GM12873 (cell line): ENCODE measurements around the gene DSCAM.

Source experiments
- TF ChIP-seq, protein P1 (sequence below): IDR thresholded peaks from 2 replicates; pipeline ENCODE4 v1.5.1; 2012; ENCODE audit warnings: low read depth, mild to moderate bottlenecking, moderate library complexity, low read length, control low read depth; ENCODE audit not compliant: insufficient read depth; ENCODE audit errors: missing control alignments

DSCAM gene

DNA sequence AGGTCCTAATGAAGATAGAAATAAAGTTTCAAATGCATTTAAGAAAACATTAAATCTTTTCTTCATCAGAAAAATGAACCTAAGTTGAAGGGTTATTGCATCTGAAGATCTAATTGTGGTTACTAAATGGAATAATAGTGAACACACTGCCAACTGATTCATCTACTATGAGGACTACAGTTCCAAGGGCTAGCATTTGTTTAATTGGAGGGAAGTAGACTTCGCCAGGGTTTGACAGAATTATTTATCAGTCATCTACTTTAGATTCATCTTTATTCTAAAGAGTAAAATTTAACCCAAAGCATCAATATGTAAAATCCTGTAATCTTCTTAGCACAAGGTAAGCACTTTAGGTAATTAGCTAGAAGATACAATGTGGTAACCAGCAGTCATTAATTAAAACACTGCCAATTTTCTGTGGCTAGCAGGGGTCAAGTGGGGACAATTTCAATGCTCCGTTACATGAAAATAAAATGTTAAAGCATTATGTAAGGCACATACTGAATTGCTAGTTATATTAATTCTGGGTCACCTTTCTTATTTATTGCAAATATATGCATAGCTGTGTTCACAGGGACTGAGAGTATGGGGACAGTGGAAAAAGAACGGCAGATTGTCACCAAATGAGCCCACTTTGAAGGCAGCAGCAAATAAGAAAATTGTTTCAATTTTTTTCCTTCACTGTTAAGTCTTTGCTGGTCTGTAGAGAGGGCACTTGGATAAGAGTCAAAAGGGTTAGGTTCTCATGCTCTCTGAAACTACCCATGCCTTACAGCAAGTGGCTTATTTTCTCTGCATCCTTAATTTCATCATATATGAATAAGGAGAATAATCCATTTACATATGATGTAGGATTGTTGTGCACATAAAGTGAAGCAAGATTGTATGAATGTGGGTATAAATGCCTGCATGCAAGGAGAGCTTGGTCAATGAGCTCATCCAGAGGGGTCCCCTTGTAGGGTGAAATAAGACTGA, 563.8 kb downstream of the DSCAM start:
- TF ChIP-seq, protein P1, sequence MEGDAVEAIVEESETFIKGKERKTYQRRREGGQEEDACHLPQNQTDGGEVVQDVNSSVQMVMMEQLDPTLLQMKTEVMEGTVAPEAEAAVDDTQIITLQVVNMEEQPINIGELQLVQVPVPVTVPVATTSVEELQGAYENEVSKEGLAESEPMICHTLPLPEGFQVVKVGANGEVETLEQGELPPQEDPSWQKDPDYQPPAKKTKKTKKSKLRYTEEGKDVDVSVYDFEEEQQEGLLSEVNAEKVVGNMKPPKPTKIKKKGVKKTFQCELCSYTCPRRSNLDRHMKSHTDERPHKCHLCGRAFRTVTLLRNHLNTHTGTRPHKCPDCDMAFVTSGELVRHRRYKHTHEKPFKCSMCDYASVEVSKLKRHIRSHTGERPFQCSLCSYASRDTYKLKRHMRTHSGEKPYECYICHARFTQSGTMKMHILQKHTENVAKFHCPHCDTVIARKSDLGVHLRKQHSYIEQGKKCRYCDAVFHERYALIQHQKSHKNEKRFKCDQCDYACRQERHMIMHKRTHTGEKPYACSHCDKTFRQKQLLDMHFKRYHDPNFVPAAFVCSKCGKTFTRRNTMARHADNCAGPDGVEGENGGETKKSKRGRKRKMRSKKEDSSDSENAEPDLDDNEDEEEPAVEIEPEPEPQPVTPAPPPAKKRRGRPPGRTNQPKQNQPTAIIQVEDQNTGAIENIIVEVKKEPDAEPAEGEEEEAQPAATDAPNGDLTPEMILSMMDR = no peak

DNA sequence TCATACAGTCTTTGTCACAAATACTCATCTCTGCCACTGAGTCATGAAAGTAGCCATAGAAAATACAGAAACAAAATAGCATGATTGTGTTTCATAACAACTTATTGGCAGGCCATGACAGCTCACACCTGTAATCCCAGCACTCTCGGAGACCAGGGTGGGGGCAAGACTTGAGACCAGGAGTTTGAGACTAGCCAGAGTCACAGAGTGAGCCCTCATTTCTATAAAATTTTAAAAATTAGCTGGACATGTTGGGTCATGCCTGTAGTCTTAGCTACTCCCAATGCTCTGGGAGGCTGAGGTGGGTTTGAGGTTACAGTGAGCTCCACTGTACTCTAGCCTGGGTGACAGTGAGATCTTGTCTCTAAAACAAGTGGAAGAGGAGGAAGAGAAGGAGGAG, 568.6 kb downstream of the DSCAM start:
- TF ChIP-seq, protein P1 = no peak

DNA sequence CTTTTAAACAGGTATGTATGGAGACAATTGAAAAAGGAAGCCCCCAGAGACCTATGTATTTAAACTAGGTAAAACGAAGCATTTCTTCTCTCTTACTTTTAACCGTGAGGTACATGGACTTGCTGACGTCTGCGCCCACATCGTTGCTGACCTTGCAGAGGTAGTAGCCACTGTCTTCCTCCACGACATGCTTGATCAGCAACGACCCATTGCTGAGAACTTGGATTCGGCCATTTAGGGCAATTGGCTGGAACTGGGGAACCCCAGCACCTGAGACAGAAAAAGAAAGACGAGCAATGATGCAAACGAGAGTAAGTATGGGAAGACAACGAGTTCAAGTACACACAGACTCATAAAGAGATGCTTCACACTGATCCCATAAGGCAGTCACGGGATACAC, 571.0 kb downstream of the DSCAM start:
- TF ChIP-seq, protein P1 = no peak

DNA sequence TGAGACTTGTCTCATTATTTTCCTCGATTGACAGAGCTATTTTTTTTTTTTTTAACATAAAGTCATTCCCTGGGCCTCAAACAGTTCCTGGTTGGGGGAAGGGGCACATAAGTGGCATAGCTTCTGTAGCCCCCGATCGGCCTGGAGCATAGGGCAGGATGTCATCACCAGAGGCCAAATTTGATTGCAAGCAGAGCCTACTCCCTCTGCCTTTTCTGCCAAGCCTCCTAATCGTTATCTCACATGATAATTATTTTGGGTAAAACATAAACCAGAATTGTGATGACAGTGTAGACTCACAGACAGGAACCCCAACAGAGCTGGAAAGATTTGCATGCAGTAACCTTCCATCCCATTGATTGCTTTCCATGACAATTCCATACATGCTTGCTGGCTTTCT, 574.9 kb downstream of the DSCAM start:
- TF ChIP-seq, protein P1 = no peak

DNA sequence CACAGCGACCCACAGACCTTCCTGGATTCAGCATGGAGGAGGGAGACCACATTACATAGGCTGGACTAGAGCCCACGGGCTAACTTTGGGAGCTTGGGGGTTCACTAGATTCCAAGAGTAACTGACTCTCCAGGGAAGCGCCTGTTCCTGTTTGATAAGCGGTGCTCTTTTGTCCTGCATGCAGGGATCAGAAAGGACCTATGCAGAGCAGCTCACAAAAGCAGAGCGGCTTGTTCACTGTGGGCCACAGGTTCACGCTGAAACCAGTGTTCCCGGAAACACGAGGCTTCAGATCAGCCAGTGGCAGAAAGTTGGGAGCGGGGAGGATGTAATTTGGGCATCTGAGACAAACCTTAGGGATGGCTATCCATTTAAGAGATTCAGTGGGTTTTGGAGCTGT, 575.8 kb downstream of the DSCAM start:
- TF ChIP-seq, protein P1 = no peak

DNA sequence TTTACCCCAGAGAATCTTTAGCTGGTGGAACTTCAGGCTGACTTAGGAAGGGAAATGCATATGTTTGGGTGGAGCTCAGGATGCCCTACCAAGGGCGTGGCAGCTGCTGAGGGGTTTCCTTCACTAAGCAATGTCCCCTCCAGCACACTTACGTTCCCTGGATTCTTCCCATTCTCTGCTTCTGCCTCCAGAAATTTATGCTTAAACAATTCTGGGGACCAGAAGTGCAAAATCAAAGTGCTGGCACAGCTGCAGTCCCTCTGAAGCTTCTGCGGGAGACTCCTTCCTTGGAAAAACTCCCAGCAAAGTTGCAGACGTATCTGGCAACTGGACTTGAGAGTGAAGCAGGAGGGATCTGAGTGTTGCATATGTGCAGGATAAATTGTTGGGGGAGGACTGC, 576.9 kb downstream of the DSCAM start:
- TF ChIP-seq, protein P1 = no peak

DNA sequence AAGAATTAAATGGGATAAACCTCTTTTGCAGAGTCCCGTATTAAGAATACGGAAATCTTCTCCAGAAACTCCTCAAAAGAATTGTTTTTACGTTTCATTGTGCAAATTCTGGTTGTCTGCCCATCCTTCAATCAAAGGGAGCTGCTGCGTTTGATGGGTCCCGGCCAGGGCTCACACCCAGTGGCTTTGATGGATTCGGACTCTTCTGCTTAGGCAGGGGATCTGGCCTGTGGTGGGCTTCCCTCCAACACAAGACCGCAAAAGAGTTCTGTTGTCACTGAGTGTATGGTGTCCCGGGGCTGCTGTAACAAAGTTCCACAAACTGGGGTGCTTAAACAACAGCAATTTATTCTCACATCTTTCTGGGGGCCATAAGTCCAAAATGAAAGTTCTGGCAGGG, 577.7 kb downstream of the DSCAM start:
- TF ChIP-seq, protein P1 = no peak
